IPS DF 19.7 (cell line): Measurements from ENCODE around the gene CREB3L1.
A peak's percentile ranks its signal among the peaks of the same experiment; 100 is the strongest.
"Not testable (repeated sequence)": the region's sequence is repeated elsewhere in the genome, so short reads cannot be mapped to it uniquely, and the experiment has no call there.

Experiments
- DNase-seq: peaks from one replicate; pipeline ENCODE4 v3.0.0-alpha.2; 2013; ENCODE audit warnings: low read depth, low spot score

CREB3L1 gene

GRCh38 chr11:46295312-46296058 is 18.0 kb downstream of the CREB3L1 start:
- DNase-seq = no peak

- DNase-seq = no peak
These were observed 18.6 kb downstream of the CREB3L1 start for GRCh38 chr11:46296059-46296527.

DNA sequence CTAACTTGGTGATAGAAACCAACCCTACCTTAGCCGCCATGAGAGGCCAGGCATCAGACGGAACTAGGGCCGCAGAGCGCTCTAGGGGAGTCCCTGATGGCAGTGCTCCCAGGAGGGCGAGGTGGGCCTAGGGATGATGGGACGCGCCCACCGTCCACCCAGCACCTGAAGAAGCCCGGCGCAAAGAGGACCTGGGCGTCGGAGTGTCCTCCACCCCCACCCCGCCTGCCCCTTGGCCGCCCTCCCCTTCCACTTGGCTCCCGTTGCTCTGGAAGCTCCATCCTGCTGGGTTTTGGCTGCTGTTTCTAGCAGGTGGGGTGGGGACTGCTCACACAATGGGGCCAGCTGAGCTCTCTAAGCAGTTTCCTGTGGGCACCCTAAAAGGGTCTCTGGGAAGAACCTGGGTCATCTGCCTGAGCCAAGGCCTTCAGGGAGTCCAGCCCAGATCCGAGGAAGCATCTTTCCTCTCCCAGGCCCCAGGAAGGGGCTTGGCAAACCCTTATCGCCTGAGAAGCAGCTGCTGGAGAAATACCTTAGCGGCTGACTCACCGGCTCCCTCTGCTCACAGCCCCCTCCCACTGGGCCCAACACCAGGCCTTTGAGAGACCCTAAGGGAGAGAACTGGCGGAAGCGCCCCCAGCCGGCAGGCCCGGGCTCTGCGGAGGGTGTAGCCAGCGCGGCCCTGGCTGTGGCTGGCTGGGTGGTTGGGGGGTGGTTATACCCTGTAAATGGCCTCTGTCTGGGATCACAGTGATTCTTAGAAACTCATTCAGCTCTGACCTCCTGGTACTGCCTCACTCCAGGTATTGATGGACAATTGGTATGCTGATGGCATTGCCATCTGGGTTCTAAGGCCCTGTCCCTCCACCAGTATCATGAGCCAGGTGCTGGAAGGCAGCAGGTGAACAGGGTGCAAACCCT is 19.3 kb downstream of the CREB3L1 start:
- DNase-seq = peak; percentile 92

GRCh38 chr11:46298699-46299433 is 21.4 kb downstream of the CREB3L1 start:
- DNase-seq = no peak

- DNase-seq = no peak
These were observed 22.0 kb downstream of the CREB3L1 start for GRCh38 chr11:46299451-46299961.

DNA sequence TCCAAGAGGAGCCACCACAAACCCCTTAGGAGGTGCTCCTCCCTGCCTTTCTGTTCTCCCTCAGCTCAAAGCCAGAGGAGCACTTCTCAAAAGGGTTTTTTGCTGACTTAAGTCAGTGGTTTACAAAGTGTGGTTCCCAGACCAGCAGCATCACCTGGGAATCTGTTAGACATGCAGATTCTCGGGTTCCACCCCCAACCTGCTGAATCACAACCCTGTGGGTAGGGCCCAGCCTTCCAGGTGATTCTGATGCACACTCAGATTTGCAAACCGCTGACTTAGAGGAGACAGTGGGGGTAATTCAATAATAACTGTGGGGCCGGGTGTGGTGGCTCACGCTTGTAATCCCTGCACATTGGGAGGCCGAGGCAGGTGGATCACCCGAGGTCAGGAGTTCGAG is 22.8 kb downstream of the CREB3L1 start:
- no peak for DNase-seq

DNA sequence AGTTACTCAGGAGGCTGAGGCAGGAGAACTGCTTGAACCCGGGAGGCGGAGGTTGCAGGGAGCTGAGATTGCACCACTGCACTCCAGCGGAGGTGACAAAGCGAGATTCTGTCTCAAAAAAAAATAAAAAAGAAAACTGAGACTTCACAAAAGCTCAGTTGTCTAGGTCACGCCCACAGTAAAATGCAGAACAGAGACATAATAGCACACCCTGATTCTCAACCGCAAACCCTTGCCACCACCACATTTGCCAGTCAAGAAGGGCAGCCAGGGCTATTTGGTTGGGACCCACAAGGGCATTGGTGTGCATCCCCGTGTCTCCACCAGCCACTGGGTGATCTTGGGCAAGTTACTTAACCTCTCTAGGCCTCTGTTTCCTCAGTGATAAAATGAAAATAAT is 25.4 kb downstream of the CREB3L1 start:
- no peak for DNase-seq

DNA sequence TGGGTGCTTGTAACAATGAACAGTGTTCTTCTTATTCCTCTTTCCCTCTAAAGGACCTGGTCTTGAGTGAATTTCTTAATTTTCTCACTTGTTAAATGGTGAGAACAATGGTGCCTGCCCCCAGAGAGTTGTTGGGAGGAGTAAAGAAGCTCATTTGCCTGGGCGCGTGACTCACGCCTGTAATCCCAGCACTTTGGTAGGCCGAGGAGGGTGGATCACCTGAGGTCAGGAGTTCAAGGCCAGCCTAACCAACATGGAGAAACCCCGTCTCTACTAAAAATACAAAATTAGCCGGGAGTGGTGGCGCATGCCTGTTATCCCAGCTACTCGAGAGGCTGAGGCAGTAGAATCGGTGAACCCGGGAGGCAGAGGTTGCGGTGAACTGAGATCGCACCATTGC is 26.6 kb downstream of the CREB3L1 start:
- not testable (repeated sequence) for DNase-seq

DNA sequence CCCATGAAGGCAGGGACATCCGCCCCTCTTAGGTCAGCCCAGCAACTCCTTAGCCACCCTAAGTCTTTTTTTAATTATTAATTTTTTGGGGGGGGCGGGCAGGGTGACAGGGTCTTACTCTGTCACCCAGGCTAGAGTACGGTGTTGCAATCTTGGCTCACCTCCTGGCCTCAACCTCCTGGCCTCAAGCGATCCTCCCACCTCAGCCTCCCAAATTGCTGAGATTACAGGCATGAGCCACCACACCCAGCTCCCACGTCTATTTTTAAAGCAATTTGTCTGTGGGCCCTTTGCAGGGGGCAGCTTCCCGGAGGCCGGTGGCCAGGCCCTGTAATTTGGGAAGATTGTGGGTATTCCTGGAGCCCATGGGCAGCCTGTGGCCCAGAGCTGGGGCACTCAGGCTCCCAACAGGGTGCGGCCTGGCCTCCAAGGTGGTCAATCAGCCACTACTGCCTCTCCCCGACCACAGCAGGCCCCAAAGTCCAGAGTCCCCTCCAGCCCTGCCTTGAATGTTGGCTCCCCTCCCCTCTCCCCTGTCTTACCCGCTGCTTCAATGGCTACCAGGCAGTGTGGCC is 27.2 kb downstream of the CREB3L1 start:
- DNase-seq = no peak

- no peak for DNase-seq
These were observed 27.8 kb downstream of the CREB3L1 start for GRCh38 chr11:46305295-46305694.

DNA sequence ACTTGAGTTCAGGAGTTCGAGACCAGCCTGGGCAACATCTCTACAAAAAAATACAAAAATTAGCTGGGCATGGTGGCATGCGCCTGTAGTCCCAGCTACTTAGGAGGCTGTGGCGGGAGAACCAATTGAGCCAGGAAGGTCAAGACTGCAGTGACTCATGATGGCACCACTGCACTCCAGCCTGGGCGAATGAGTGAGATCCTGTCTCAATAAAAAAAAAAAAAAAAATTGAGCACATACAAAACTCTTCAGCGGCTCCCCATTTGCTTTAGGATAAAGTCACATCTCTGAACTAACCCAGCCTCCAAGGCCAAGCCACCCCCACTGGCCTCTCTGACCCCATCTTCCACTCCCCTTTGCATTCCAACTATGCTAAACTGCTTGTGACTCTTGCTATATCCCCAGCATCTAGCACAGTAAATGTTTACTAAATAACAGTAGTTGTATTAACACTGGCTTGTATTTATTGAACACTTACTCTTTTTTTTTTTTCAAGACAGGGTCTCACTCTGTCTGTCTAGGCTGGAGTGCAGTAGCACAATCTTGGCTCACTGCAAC is 28.9 kb downstream of the CREB3L1 start:
- no peak for DNase-seq

GRCh38 chr11:46307369-46307768 is 29.9 kb downstream of the CREB3L1 start:
- DNase-seq = no peak

- DNase-seq = no peak
These were observed 30.4 kb downstream of the CREB3L1 start for GRCh38 chr11:46307785-46308341.

DNA sequence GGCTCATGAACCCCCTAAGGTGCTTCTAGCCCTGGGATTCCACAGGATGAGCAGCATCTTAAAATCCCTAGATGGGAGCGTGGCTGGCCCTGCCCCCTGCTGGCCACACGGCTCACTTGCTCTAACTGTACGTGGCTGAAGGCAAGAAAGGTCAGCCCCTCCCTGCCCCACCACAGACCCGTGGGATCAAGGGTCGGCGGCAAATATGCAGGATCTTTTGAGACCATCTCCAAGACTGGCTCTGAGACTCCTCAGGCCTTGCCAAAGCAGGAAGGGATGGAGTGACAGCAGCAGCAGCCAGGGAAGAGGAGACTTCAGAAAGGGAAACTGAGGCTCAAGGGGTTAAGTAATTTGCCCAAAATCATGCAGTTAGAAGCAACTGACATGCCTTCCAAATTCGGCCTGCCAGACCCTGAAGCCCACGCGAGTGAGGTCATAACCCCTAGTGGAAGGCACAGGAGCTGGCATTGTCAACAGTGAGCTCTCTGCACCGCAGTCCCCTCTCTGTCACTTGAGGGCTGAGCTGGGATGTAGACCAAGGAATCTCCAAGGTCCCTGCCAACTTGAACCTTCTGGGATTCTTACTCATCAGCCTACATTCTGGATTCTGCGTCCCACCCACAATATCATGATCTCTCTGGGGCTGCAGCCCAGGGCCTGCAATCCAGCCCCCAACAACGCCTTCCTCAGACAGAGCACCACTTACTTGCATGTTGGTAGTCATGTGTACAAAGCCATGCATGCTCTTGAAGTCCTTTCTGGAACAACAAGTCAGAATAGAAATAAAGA is 31.4 kb downstream of the CREB3L1 start:
- no peak for DNase-seq

GRCh38 chr11:46309814-46310259 is 32.4 kb downstream of the CREB3L1 start:
- DNase-seq = no peak

- DNase-seq = peak; percentile 82
These were observed 37.7 kb downstream of the CREB3L1 start for GRCh38 chr11:46315033-46315738.

GRCh38 chr11:46315783-46316563 is 38.5 kb downstream of the CREB3L1 start:
- DNase-seq = no peak

GRCh38 chr11:46319074-46319453 is 41.6 kb downstream of the CREB3L1 start:
- DNase-seq = no peak
